HG02870 (cell line): ENCODE measurements around the gene SDF4.

ENCODE experiments used
- ATAC-seq: cut with Tn5 transposase; IDR thresholded peaks from one replicate; pipeline ENCODE4 v1.9.1; 2021; ENCODE audit warnings: mild to moderate bottlenecking, moderate library complexity; ENCODE audit not compliant: unreplicated experiment

SDF4 gene

GRCh38 chr1:1242461-1243265 is 10.9 kb upstream of the SDF4 start:
- no peak for ATAC-seq

DNA sequence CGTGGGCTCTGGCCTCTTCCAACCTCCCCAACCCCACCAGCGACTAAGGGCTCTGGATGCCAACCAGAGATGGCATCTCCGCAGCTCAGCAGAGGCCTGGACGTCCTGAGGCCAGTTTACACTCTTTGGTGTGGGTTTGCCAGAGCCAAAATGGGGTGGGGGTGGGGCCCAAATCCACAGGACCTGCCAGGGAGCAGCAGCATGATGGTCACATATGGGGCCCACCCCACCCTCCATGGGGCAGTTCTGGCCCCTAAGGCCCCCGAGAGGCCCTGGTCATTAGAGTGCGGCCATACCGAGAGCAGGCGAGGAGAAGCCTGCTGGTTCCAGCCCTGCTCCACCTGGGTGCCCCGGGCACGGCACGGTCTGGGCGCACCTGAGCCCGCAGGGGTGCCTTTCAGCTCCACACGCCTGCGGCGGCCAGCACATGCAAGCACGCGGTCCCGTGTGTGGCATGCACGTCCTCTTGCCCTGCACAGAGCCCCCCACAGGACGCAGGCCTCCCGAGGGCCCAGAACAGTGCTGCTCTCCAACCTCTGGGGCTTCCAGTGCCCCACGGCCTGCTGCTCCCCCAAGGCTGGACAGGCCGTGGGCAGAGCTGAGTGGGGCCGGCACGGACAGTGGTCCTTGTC is 9.9 kb upstream of the SDF4 start:
- no peak for ATAC-seq

DNA sequence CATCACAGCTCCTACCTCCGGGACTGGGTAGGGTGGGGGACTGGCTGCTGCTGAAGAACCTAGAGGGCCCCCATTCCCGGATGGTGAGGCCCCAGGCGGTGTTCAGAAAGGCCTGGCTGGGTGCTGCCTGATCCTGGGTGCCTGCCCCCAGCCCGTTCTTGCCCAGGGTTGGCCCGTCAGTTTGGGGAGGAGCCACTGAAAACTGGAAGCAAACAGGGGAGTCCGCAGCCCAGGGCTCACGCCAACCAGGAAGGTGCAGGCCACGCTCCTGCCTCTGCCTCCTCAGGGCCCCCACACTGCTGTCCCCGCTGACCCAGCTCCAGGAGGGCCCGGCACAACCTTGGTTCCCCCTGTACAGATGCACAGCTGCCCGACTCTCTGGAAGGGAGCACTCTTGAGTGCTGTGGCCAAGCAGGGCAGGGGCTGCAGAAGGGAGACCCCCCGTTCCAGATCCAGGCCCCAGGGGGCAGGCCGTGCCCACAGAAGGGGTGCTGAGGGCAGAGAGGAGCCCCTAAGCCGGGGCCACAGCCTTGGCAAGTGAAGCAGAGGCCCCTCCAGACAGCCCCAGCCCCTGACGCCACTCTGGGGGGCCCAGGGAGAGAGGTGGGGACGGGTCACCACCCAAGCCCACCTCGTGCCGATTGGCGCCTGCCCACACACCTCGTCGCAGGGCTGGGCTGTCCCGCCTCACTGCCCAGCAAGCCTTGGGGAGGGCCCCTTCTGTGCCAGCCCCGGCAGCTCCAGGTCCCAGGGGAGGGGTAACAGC is 9.2 kb upstream of the SDF4 start:
- no peak for ATAC-seq

- no peak for ATAC-seq
Measured at GRCh38 chr1:1240348-1240732, 8.5 kb upstream of the SDF4 start.

DNA sequence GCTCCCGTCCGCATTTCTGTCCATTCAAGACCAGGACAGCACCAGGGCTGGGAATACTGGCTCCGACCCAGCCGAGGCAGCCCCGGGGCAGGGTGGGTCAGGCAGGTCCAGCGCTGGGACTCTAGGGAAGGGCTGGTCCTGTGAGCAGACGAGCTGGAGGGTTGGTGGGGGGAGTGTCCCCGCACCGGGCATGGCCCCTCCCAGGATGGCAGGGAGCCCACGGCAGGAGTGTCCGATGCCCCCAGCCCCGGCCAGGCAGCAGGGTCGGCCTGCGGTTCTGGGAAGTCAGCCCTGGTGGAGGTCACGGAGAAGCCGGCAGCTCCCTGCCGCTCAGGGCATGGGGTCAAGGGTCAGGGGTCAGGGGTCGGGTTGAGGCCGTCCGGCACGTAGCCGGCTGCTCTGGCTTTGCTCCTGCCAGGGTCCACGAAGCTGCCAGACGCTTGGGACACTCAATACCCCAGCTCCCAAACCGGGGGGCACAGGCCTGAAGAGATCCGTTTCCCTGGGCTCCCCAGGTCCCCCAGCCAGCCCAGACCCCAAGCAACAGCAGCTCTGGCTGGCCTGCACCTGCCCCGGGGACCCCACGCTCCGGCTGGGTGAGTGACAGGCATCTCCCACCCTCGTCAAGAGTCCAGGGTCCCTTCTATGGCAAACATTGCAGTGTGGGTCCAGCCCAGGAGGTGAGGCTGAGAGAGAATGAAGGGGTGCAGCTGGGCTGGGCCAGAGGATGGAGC is 8.0 kb upstream of the SDF4 start:
- ATAC-seq = no peak

- ATAC-seq = no peak
Measured at GRCh38 chr1:1239227-1239613, 7.4 kb upstream of the SDF4 start.

DNA sequence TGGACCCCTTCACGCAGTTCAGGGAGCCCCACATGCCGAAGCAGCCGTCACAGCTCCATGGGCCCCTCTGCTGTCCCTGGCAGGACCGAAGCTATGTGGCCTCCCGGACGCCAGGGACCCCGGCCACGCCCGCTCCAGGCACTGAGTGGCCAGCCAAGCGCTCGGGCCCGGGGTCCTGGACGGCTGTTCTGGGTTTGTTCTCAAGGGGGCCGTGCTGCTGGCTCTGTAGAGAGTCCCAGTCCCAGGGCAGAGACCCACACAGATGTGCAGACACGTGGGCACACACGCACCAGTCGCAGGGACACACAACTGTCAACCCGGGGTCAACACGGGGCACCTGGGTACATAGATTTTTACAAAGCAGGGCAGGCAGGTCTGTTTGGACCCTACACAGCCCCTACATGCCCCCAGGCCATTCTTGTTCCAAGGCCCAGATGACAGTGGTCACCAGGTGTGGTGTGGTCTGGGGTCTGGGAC is 6.9 kb upstream of the SDF4 start:
- ATAC-seq = no peak

- ATAC-seq = no peak
Measured at GRCh38 chr1:1237874-1238701, 6.3 kb upstream of the SDF4 start.

GRCh38 chr1:1236945-1237873 is 5.4 kb upstream of the SDF4 start:
- no peak for ATAC-seq

- no peak for ATAC-seq
Measured at GRCh38 chr1:1236176-1236763, 4.5 kb upstream of the SDF4 start.

- ATAC-seq = no peak
Measured at GRCh38 chr1:1235016-1235744, 3.4 kb upstream of the SDF4 start.

DNA sequence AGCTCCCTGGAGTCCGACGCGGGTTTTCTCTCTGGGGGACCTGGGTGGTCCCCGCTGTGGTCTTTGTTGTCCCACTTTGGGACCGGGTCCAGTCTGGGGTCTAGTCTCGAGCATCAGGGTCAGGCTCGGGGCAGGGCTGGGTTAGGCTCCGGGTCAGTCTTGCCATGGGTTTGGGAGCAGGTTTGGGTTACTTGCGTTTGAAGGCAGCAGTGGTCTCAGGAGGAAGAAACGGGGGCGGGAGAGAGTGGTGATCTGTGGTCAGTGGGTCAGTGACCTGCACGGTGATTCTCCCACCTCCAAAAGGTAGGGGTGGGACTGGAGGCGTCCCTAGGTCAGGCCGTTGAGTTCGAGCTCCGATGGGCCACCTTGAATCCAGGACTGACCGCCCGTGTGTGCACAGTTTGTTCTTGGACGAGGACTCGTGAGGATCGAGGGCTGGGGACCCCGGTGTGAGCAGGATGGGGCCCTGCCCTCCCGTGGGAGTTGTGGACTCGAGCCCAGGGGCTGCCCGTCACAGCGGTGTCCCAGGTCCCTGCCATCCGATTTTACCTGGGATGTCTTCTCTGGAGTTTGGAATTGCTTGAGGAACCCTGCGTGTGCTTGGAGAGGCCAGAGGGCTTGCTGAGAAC is 2.5 kb upstream of the SDF4 start:
- ATAC-seq = no peak

DNA sequence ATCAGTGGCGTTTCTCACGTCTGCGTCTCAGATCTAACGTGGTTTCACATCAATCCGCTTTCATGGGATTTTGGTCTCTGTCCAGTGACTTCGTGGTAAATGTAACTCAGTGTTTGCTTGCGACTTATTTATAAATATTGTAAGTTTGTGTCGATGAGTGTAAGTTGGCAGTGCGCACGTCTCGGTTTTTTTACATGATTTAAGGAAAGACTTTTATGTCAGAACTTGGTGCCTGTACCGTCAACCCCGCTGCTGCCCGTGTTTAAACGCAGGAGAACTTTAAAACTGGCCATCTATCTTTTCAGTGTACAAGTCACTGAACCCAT is 1.7 kb upstream of the SDF4 start:
- no peak for ATAC-seq

DNA sequence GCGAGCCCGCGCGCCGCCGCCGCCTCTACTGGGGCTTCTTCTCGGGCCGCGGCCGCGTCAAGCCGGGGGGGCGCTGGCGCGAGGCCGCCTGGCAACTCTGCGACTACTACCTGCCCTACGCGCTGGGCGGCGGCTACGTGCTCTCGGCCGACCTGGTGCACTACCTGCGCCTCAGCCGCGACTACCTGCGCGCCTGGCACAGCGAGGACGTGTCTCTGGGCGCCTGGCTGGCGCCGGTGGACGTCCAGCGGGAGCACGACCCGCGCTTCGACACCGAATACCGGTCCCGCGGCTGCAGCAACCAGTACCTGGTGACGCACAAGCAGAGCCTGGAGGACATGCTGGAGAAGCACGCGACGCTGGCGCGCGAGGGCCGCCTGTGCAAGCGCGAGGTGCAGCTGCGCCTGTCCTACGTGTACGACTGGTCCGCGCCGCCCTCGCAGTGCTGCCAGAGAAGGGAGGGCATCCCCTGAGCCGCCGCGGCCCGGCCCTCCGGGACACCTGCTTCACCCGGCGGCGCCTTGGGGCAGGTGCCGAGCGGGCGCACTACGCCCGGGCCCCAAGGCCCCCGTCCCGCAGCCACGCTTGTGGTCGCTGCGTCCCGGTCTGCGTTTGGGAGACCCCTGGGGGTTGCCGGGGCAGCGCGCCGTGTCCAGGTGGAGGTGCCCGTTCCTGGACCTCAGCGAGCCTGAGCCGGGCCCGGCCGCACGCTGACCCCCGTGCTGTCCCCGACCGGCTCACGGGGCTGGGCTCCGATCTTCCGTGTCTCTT is 1.2 kb upstream of the SDF4 start:
- ATAC-seq = no peak

DNA sequence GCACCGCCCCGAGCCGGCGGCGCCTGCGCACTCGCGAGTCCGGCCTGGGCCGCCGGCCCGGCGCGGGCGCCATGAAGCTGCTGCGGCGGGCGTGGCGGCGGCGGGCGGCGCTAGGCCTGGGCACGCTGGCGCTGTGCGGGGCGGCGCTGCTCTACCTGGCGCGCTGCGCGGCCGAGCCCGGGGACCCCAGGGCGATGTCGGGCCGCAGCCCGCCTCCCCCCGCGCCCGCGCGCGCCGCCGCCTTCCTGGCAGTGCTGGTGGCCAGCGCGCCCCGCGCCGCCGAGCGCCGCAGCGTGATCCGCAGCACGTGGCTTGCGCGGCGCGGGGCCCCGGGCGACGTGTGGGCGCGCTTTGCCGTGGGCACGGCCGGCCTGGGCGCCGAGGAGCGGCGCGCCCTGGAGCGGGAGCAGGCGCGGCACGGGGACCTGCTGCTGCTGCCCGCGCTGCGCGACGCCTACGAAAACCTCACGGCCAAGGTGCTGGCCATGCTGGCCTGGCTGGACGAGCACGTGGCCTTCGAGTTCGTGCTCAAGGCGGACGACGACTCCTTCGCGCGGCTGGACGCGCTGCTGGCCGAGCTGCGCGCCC is 501 bp upstream of the SDF4 start, which contains the start of gene B3GALT6:
TSS of gene B3GALT6 (plus strand) at position 30 of the 588 bp plus-strand sequence. CDS start at position 72, 42 bp downstream.
- ATAC-seq = no peak

DNA sequence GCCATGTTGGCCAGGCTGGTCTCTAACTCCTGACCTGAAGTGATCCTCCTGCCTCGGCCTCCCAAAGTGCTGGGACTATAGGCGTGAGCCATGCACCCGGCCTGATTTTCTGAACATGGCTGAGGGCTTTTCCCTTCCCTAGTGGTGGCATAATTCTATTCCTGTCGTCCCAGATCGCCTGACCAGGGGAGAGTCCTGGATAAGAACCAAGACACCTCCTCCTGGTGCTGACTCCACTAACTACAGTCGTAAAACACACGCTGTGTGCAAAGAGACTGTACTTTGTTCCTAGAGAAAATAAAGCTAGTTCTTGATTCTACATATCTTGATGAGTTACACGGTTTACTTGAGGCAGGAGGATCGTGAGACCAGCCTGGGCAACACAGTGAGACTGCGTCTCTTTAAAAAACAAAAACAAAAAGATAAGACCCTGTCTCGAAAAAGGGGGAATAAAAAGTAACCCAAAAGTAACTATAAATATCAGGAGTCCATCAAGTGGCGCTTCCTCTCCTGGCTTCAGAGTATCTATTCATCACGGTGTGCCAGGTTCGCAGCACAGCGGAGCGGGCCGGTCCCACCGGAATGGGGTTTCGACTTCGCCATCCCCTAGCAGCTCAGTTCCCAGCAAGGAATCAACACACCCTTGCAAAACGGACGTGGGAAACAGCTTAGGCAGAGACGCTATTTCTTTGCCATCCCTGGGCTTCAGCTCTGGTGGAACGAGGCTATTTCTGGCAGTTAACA is 973 bp downstream of the SDF4 start:
- no peak for ATAC-seq
